Suprapubic skin (tissue), 4 donors: ENCODE measurements around the gene LPO. TPM values are rescaled to one million over a fixed set of nuclear protein-coding genes. Genes with fewer than 3 reads are reported as not detected.

Experiments
- DNase-seq, 2 donors: peaks; one replicate each; pipeline ENCODE4 v3.0.0-alpha.2; 2019; ENCODE audit warnings: low spot score in 2 of 2
- H3K27ac ChIP-seq: fragments of 200-600 bp; sonication (generic); one replicate; pipeline ENCODE4 v1.5.1; 2019
- H3K27me3 ChIP-seq: fragments of 200-600 bp; sonication (generic); one replicate; pipeline ENCODE4 v1.5.1; 2019
- H3K36me3 ChIP-seq: fragments of 200-600 bp; sonication (generic); one replicate; pipeline ENCODE4 v1.5.1; 2019
- H3K4me1 ChIP-seq: fragments of 200-600 bp; sonication (generic); one replicate; pipeline ENCODE4 v1.5.1; 2019
- H3K4me3 ChIP-seq: fragments of 200-600 bp; sonication (generic); one replicate; pipeline ENCODE4 v1.5.1; 2019; ENCODE audit warnings: mild to moderate bottlenecking
- H3K9me3 ChIP-seq: fragments of 200-600 bp; sonication (generic); one replicate; pipeline ENCODE4 v1.5.1; 2019
- CTCF ChIP-seq, 2 donors: fragments of 200-600 bp in 1 of 2; fragments of 450-650 bp in 1 of 2; sonication (generic) in 1 of 2; IDR thresholded peaks; one replicate each; pipeline ENCODE4 v1.5.1; 2016 to 2019; ENCODE audit warnings: antibody characterized with exemption in 2 of 2, mild to moderate bottlenecking in 1 of 2, moderate library complexity in 1 of 2
- EP300 ChIP-seq: sonication (generic); formaldehyde crosslinking; IDR thresholded peaks from one replicate; pipeline ENCODE4 v1.6.1; 2017; ENCODE audit warnings: antibody characterized with exemption
- POLR2A ChIP-seq, 2 donors: fragments of 450-650 bp; IDR thresholded peaks; one replicate each; pipeline ENCODE4 v1.6.1; 2017; ENCODE audit warnings: antibody characterized with exemption in 2 of 2, mild to moderate bottlenecking in 2 of 2, moderate library complexity in 2 of 2
- POLR2AphosphoS5 ChIP-seq, 3 donors: sonication (generic); formaldehyde crosslinking; IDR thresholded peaks; one replicate each; pipeline ENCODE4 v1.6.1; 2017; ENCODE audit warnings: antibody characterized with exemption in 3 of 3
- WGBS: methylation state at CpG from one replicate; pipeline ENCODE4 v1.1.5; 2018; 5-methylcytosine and 5-hydroxymethylcytosine counted together
- total RNA-seq, 4 donors: library from RNA; depleted of rRNA; stranded (reverse); fragments of >200 nt; gene quantifications; one replicate each; pipeline ENCODE4 v1.1.0, GENCODE V29; 2016

Gene LPO
- total RNA-seq, 4 donors from 2014 or later = 0.19 to 0.23 TPM; not detected in 2

DNA sequence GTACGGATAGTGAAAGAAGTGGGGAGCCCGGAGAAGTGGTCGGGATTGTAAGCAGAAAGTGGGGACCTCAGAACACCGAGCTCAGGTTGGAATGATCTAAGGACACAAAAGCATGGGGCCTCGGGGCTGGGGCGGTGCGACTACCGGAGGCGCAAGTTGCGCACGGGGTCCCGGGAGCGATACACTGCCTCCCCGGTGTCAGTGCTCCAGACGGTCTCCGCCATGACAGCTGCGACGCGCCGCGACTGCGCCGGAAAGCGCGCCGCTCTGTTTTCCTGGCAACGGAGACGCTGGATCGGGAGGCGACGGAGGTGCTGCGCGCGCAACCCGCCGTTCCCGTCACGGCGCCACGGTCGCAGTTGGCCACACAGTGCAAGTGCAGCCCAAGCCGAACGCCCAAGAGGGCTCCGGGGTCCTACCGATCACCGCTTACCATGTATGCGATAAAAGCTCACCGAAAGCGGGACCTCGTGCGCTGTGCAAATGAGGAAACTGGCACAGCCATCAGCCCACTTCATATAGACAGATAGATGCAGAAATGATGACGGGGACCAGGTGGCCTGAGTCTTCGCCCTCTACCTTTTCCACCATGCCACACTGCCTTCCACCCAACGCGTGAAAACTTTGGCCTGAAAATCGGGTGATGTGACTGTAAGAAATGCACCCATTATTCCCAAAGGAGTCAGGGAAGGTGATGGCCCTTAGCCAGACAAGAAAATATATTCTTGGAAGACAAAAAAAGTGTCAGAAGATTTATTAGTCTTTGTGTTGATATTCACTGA, 19.2 kb upstream of the LPO start, which contains the start of gene MKS1:
Gene MKS1 (minus strand): TSS at position 249 of the 782 bp plus-strand sequence. CDS start 25 bp downstream, at position 224.
- H3K4me3 ChIP-seq = peak within 1 kb of the TSS; percentile 89
- DNase-seq = peak; percentile 95 to 96
- peak within 1 kb of the TSS; percentile 85 for H3K27ac ChIP-seq
- H3K4me1 ChIP-seq = peaks cover 7% of the 10 kb centered on the region
- 2% methylated on average over 40 of the region's 56 CpGs for WGBS
- H3K9me3 ChIP-seq = no peaks in the 10 kb centered on the region
- TF ChIP-seq POLR2AphosphoS5 (IDR thresholded peaks at IDR 0.05) = peak in 2 of 3 donors; percentile 52 to 68
- peak in 1 of 2 donors; percentile 27 for TF ChIP-seq POLR2A (IDR thresholded peaks at IDR 0.05)
- TF ChIP-seq CTCF (IDR thresholded peaks at IDR 0.05) = peak; percentile 38 to 87
- no peak for TF ChIP-seq EP300
- H3K27me3 ChIP-seq = no peaks in the 10 kb centered on the region
- peaks cover 19% of the 10 kb centered on the region for H3K36me3 ChIP-seq

DNA sequence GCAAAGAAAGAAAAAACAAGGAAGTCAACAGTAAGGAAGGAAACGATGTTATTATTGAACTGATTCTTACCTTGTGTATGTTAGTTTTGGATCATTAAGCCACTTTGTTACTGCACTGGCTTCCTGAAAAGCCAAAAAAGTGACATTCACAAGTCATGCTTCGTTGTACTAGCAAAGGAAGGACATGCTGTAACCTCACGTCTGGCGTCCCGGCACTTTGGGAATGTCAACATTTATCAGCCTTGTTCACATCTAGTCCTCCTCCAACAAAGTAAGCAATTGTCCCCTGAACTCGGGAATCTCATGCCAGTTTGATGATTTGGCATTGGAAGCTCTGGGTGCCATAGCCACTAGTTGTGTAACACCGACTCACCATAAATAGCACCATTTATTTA, 18.6 kb upstream of the LPO start:
- TF ChIP-seq POLR2A (IDR thresholded peaks at IDR 0.05) = no peak
- TF ChIP-seq POLR2AphosphoS5 (IDR thresholded peaks at IDR 0.05) = no peak
- TF ChIP-seq CTCF (IDR thresholded peaks at IDR 0.05) = no peak
- TF ChIP-seq EP300 = no peak
- Histone ChIP-seq H3K27ac (peak overlapping the region; percentile 85), H3K4me1 (peaks cover 7% of the 10 kb centered on the region), H3K36me3 (peaks cover 14% of the 10 kb centered on the region), H3K27me3 (no peaks in the 10 kb centered on the region), H3K9me3 (no peaks in the 10 kb centered on the region), H3K4me3 (peak overlapping the region; percentile 89)
- DNase-seq = no peak
- 62% methylated on average over 7 of the region's 7 CpGs for WGBS

- Histone ChIP-seq H3K27me3 (no peaks in the 10 kb centered on the region), H3K27ac (no peak overlapping the region), H3K36me3 (no peaks in the 10 kb centered on the region), H3K4me3 (no peak overlapping the region), H3K4me1 (peaks cover 7% of the 10 kb centered on the region), H3K9me3 (no peaks in the 10 kb centered on the region)
- WGBS = 56% methylated on average over 1 of the region's 1 CpG
- TF ChIP-seq POLR2AphosphoS5 (IDR thresholded peaks at IDR 0.05) = no peak
- TF ChIP-seq CTCF (IDR thresholded peaks at IDR 0.05) = no peak
- no peak for TF ChIP-seq POLR2A (IDR thresholded peaks at IDR 0.05)
- no peak for TF ChIP-seq EP300
- no peak for DNase-seq
Measured at GRCh38 chr17:58224315-58224714, 14.1 kb upstream of the LPO start.

DNA sequence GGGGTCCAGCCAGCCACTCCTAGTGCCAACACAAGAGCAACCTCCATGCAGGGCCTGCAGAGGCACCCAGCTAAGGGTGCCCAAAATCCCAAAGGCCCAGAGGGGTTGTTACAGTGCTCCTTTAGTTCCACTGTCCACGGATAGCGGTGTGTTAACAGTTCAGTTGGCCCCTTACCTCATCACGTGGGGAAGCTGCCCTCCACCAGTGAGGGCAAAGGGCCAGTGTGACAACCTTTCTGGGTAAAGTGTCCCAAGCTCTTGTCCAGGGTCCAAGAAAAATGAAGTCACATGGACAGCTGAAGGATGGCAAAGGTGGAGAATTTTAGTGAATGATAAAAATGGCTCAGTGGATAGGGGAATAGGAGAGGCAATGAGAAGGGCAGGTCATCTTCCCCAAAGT, 10.7 kb upstream of the LPO start:
- TF ChIP-seq EP300 (no peak), CTCF (IDR thresholded peaks at IDR 0.05) (no peak), POLR2A (IDR thresholded peaks at IDR 0.05) (no peak), POLR2AphosphoS5 (IDR thresholded peaks at IDR 0.05) (no peak)
- no peaks in the 10 kb centered on the region for H3K9me3 ChIP-seq
- 76% methylated on average over 3 of the region's 3 CpGs for WGBS
- H3K36me3 ChIP-seq = no peaks in the 10 kb centered on the region
- DNase-seq = peak in 1 of 2 donors; percentile 61
- no peak overlapping the region for H3K4me3 ChIP-seq
- H3K27me3 ChIP-seq = peaks cover 1% of the 10 kb centered on the region
- H3K27ac ChIP-seq = no peak overlapping the region
- H3K4me1 ChIP-seq = no peaks in the 10 kb centered on the region

DNA sequence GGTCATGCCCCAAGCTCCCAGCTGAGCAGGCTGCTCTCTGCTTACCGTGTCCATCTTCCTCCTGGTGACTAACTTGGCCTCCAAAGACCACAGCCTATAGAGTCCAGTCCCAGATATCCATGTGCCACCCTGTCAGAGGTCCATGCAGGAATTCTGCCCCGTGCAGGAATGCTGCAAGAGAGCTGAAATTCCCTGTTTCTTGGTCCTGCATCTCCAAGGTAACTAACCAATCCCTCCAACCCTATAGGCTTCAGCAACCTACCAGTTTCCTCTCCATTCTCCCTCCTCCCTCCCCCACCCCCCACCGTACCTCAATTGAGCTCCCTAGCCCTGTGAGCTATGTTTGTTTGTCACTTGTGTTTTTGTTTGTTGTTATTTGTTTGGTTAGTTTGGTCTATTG, 9.7 kb upstream of the LPO start:
- 60% methylated on average over 3 of the region's 3 CpGs for WGBS
- H3K27me3 ChIP-seq = peaks cover 5% of the 10 kb centered on the region
- peak in 1 of 2 donors; percentile 29 for DNase-seq
- H3K36me3 ChIP-seq = no peaks in the 10 kb centered on the region
- H3K27ac ChIP-seq = no peak overlapping the region
- no peaks in the 10 kb centered on the region for H3K9me3 ChIP-seq
- no peaks in the 10 kb centered on the region for H3K4me1 ChIP-seq
- TF ChIP-seq POLR2A (IDR thresholded peaks at IDR 0.05) (no peak), POLR2AphosphoS5 (IDR thresholded peaks at IDR 0.05) (no peak), EP300 (no peak)
- no peak overlapping the region for H3K4me3 ChIP-seq
